ENCODE measurements around the gene CFAP157.

DNA sequence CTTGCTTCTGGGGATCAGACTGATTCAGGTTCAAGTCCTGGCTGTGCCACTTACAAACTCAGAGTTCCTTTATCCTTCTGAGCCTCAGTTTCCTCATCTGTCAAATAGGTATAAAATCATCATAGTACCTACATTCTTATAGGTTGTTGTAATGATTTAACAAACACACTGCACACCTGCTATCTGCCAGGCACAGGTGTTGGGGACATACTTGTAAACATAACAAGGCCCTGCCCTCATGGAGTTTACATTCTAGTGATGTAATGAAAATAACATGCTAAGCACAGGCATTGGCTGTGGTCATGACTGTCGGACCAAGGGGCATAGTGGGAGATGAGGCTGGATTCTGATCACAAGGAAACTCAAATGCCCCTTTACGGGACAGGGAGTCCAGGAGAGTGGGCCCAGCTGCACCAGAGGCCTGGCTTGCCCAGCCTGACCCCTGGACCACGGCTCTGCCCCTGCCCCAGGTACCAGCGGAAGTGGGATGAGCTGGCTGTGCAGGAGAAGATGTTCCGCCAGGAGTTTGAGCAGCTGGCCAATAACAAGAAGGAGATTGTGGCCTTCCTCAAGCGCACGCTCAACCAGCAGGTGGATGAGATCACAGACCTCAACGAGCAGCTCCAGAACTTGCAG lies 2.3 kb downstream of the CFAP157 start:
- TF ChIP-seq GATA3 (IDR thresholded peaks at IDR 0.05; ENCODE audit: low read depth, low read length) (no peak), GATA2 (IDR thresholded peaks at IDR 0.05; ENCODE audit: low read depth, low read length) (no peak)
